Spleen (tissue), 7 donors: ENCODE results near the gene RAD23B.

Experiments
- CTCF ChIP-seq, 11 experiments: fragments of 200-600 bp in 7 of 11; fragments of 450-650 bp in 4 of 11; sonication (generic) in 4 of 11; IDR thresholded peaks in 8 of 11; conservative IDR thresholded peaks in 3 of 11; 1 replicate in 7 of 11; 2 replicates in 4 of 11; pipeline versions ENCODE4 v1.4.0 to v1.8.0; 2016 to 2021; ENCODE audit warnings: antibody characterized with exemption in 11 of 11, inconsistent platforms in 4 of 11, mild to moderate bottlenecking in 1 of 11
- POLR2A ChIP-seq, 3 donors: fragments of 450-650 bp; IDR thresholded peaks; one replicate each; pipeline ENCODE4 v1.5.1; 2017; ENCODE audit warnings: antibody characterized with exemption in 3 of 3, mild to moderate bottlenecking in 1 of 3
- POLR2AphosphoS5 ChIP-seq, 3 donors: sonication (generic); formaldehyde crosslinking; IDR thresholded peaks; one replicate each; pipeline ENCODE4 v1.5.1; 2017; ENCODE audit warnings: antibody characterized with exemption in 3 of 3
- donor health status: DM: no; HTN: no; CAD: no; lungs with moderate emphysema.
- donor health status: DM: no; HTN: no; CAD: no.
- donor health status: DM: no; HTN: no; CAD: no.

- TF ChIP-seq CTCF (IDR thresholded peaks at IDR 0.05 in 8 of 11, conservative IDR thresholded peaks at IDR 0.05 in 3 of 11), result no peak
- no peak for TF ChIP-seq POLR2A (IDR thresholded peaks at IDR 0.05)
- TF ChIP-seq POLR2AphosphoS5 (IDR thresholded peaks at IDR 0.05), result no peak
Observed at GRCh38 chr9:107237873-107238272, 45.2 kb upstream of the RAD23B start.
